DMS114 treated with DMSO at 0.1 percent for 48 hours (cell line): ENCODE measurements around the gene FAF2.
"Not testable (repeated sequence)": the region's sequence is repeated elsewhere in the genome, so short reads cannot be mapped to it uniquely, and the experiment has no call there.

Experiments
- DNase-seq: peaks from one replicate; lab custom pipeline; 2025; ENCODE audit not compliant: unreplicated experiment; lab: John Stamatoyannopoulos, UW

Gene FAF2

DNA sequence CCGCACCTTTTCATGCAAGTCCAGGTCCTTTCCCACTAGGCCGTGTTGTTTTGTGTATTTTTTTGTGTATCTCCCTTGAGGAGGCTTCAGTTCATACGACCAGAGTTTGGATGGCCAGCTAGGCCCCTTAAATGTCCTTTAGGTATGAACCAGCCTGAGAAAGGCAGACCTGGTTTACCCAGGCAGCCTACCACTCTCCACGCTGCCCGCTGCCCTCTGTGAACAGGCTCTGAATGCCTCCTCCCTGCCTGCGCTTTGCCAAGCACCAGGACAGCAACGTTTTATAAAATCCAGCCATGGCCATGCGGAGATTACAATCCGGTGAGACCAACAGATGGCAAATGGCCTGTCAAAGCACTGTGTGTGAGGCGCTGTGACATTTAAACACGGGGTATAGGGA, 31.2 kb upstream of the FAF2 start:
- DNase-seq: no peak

DNA sequence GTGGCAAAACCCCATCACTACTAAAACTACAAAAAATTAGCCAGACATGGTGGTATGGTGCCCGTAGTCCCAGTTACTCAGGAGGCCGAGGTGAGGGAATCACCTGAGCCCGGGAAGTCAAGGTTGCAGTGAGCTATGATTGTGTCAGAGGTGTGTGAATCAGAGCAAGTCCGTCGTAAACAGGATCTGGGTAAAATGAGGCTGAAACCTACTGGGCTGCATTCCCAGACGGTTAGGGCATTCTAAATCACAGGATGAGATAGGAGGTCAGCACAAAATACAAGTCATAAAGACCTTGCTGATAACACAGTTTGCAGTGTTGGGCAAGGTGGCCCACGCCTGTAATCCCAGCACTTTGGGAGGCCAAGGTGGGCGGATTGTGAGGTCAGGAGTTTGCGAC, 29.9 kb upstream of the FAF2 start:
- no peak for DNase-seq

GRCh38 chr5:176420086-176420485, 28.1 kb upstream of the FAF2 start:
- no peak for DNase-seq

DNA sequence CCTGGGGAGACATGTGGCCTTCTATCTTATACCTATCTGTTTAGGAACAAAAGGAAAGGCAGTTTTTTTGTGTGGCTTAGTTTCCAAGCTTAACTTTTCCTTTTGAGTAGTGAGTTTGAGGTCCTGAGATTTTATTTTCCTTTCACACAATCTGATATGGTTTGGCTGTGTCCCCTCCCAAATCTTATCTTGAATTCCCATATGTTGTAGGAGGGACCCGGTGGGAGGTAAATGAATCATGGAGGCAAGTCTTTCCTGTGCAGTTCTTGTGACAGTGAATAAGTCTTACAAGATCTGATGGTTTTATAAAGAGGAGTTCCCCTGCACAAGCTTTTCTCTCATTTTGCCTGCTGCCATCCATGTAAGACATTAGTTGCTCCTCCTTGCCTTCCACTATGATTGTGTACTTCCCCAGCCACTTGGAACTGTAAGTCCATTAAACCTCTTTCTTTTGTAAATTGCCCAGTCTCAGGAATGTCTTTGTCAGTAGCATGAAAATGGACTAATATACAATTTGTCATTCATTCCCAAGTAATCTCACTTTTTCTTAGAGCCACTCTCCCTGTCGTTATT, 27.1 kb upstream of the FAF2 start:
- no peak for DNase-seq

DNA sequence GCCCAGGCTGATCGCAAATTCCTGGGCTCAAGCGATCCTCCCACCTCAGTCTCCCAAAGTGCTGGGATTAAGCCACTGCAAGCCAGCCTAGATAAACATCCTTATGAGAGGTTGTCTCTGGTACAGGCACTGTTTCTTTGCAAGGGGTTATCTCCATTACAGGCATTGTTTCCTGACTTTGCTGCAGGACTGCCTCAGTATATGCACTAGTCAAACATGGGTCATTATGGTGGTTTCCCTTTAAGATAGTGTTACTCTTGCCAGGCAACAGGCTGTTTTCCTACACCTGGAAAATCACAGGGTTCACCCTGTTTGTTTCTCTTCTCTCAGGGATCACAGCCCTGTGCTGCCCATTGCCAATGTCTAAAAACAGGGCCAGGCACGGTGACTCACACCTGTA, 24.0 kb upstream of the FAF2 start:
- no peak for DNase-seq

GRCh38 chr5:176425138-176425537, 23.0 kb upstream of the FAF2 start:
- DNase-seq: no peak

DNA sequence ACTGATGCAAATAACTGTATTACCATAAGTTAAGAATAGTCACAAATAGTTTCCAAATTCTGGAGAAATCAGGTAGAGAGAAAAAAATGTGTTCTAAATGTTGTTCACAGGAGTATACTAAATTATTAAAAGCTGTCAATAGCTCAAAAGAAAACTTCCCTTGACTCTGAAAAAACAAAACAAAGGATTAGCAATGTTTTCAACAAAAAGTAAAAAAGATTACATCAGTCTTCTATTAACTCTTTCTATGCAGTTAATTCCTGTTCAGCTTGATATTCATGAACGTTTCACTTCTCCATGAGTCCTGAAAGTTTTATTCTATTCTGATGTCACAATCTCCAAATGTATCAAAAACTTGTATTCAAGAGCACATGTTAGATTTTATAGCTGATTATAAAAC, 22.4 kb upstream of the FAF2 start:
- DNase-seq: no peak

GRCh38 chr5:176426876-176427275, 21.3 kb upstream of the FAF2 start:
- DNase-seq: no peak

GRCh38 chr5:176427971-176428370, 20.2 kb upstream of the FAF2 start:
- DNase-seq: no peak

DNA sequence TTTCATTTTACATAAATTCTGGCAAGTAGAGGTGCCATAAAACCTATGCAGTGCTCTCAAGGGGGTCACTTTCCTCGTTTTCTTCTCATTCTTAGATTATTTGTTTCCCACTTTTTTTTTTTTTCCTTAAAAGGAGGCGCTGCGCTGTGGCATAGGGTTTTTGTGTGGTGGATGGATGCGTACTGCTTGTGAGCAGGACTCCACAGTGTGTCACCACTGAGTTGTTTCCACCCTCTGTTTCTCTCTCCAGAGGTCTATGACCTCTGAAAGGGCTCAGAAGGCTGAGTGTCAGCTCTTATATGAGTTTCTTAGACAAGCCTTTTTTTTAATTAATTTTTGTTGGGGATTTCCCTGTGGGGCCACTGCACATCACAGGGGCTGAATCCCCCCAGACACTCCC, 18.2 kb upstream of the FAF2 start:
- DNase-seq: no peak

DNA sequence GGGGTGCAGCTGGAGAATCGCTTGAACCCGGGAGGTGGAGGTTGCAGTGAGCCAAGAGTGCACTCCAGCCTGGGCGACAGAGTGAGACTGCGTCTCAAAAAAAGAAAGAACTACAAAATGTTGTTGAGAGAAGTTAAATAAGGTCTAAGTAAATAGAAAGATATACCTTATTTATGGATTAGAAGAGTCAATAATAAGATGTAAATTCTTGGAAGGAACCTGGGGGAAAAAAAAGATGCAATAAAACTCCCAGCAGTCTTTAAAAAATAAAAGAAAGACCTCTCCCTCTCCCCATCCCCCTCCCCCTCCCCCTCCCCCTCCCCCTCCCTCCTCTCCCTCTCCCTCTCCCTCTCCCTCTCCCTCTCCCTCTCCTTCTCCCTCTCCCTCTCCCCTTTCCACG, 15.5 kb upstream of the FAF2 start:
- no peak for DNase-seq

DNA sequence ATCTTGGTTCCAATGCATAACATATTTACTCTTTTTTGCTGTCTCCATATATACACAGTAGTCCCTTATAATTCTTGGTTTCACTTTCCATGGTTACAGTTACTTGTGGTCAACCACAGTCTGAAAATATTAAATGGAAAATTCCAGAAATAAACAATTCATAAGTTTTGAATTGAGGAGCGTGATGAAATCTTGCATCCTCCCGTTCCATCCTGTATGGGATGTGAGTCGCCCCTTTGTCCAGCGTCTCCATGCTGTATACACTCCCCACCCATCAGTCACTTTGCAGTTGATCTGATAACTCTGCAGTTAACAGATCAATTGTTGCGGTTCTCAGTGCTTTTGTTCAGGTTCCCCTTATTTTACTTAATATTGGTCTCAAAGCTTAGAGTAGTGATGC, 11.5 kb upstream of the FAF2 start:
- DNase-seq: no peak

- DNase-seq: no peak
Measured at GRCh38 chr5:176438959-176439757, 9.0 kb upstream of the FAF2 start.

- no peak for DNase-seq
Measured at GRCh38 chr5:176440927-176441706, 7.1 kb upstream of the FAF2 start.

DNA sequence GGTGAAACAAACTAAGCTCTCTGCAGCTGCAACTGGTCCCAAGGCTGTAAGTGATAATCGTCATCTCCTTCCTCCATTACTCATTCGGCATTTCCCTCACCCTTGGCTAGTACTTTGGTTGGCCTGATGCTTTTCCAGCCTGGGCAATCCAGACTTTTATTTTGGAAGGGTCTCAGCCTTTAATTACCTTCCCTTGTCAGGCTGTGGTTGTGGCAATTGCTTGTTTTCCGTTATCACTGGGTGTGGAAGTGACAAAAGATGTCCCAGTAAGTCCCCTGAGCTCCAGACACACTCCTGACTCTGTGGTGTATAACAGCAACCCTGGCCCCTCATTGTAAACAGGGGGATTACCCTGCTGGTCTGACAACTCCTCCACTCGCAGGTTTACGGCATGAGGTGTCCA, 6.3 kb upstream of the FAF2 start:
- no peak for DNase-seq

DNA sequence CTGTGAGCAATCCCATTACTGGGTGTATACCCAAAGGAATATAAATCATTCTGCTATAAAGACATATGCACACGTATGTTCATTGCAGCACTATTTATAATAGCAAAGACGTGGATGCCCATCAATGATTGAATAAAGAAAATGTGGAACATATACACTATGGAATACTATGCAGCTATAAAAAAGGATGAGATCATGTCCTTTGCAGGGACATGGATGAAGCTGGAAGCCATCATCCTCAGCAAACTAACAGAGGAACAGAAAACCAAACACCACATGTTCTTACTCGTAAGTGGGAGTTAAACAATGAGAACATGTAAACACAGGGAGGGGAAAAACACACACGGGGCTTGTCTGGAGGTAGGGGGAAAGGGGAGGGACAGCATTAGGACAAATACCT, 5.3 kb upstream of the FAF2 start:
- DNase-seq: not testable (repeated sequence)

DNA sequence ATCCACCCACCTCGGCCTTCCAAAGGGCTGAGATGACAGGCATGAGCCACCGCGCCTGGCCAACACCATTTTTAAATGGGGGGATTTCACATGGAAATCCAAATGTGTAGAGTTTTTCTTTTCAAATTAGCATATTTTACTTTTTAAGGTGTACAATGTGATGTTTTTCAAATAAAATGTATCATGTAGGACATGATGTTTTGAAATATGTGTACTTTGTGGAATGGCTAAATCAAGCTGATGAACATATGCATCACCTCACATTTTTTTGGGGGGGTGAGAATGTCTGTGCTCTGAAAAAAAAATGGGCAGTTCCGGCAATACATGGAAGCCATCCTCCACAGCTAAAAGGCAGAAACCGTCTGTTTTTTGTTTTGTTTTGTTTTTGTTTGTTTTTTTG, 3.4 kb upstream of the FAF2 start:
- DNase-seq: no peak

DNA sequence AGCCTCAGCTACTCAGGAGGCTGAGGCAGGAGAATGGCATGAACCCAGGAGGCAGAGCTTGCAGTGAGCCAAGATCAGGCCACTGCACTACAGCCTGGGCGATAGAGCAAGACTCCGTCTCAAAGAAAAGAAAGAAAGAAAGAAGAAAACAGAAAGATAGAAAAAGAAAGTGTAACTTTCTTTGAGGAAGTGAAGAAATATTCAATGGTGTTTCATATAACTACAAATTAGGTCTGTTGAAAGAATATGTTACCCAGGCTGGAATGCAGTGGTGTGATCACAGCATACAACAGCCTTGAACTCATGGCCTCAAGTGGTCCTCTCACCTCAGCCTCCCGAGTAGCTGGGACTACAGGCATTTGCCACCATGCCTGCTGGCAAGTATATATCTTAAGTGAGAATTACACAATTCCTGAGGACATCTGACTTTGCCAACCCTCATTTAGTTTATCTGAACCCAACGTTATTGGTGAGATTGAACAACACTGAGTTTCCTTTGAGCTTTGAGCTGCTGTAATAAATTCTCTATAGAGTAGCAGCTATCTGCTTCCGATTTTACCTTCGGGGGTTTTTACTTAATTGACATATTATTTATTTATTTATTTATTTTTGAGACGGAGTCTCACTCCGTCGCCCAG, 2.0 kb upstream of the FAF2 start:
- no peak for DNase-seq

DNA sequence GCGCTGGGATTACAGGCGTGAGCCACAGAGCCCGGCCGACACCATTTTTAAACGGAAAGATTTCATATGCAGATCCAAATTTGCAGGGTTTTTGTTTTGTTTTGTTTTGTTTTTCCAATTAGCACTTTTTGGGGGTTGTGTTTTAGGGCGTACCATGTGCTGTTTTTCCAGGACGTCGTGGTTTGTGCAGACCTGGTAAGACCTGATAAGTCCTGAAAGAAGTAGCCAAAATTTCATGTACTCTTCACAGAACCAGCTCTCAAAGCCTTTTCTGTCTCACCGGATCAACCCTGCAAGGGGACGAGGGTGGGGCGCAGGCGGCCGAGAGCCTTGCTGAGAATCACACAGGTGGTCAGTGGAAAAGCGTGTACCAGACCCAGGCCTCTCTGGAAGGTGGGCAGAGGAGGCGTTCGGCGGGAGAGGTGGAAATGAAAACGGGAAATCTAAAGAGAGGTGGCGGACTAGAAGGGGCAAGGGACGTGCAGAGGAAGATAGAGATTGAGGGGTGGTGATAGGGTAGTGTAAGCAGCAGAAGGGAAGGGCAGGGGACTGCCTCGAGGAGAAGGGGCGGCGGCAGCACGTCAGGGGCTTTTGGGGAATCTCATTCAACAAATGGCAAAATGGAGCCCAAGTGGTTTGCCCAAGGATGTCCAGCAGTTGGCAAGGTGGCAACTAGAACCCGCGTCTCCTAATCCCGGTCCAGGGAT, 1.1 kb upstream of the FAF2 start:
- DNase-seq: no peak

GRCh38 chr5:176447591-176447977, 601 bp upstream of the FAF2 start:
- no peak for DNase-seq

- no peak for DNase-seq
Measured at GRCh38 chr5:176450077-176450476, 1.9 kb downstream of the FAF2 start.
